Stimulated activated CD4-positive, alpha-beta T cell treated with anti-CD3 and anti-CD28 coated beads, Interleukin-2, amount 100 ng/mL, for 4 hours (primary cell): ENCODE data around the gene FAM187B.
"Not testable (repeated sequence)": the region's sequence is repeated elsewhere in the genome, so short reads cannot be mapped to it uniquely, and the experiment has no call there.

Experiments
- DNase-seq: peaks from one replicate; pipeline ENCODE4 v3.0.0-alpha.2; 2020; ENCODE audit warnings: low read depth

The FAM187B gene

GRCh38 chr19:35236638-35237400 is 8.3 kb upstream of the FAM187B start:
- no peak for DNase-seq

- DNase-seq = no peak
These were observed 4.4 kb upstream of the FAM187B start for GRCh38 chr19:35232912-35233311.

GRCh38 chr19:35231956-35232645 is 3.6 kb upstream of the FAM187B start:
- no peak for DNase-seq

- no peak for DNase-seq
These were observed 1.1 kb upstream of the FAM187B start for GRCh38 chr19:35229601-35230000.

GRCh38 chr19:35226748-35227147 is 1.8 kb downstream of the FAM187B start:
- DNase-seq = no peak

- no peak for DNase-seq
These were observed 2.6 kb downstream of the FAM187B start for GRCh38 chr19:35225951-35226350.

GRCh38 chr19:35224681-35225571 is 3.6 kb downstream of the FAM187B start:
- no peak for DNase-seq

GRCh38 chr19:35223862-35224505 is 4.6 kb downstream of the FAM187B start:
- DNase-seq = no peak

- DNase-seq = no peak
These were observed 5.3 kb downstream of the FAM187B start for GRCh38 chr19:35223084-35223790.

GRCh38 chr19:35222373-35223015 is 6.0 kb downstream of the FAM187B start:
- DNase-seq = no peak

GRCh38 chr19:35220973-35221590 is 7.5 kb downstream of the FAM187B start:
- not testable (repeated sequence) for DNase-seq

GRCh38 chr19:35220315-35220921 is 8.1 kb downstream of the FAM187B start:
- DNase-seq = no peak

- no peak for DNase-seq
These were observed 9.5 kb downstream of the FAM187B start for GRCh38 chr19:35219008-35219407.

- no peak for DNase-seq
These were observed 10.9 kb downstream of the FAM187B start for GRCh38 chr19:35217649-35217990.

GRCh38 chr19:35216833-35217648 is 11.5 kb downstream of the FAM187B start:
- no peak for DNase-seq

- DNase-seq = no peak
These were observed 12.3 kb downstream of the FAM187B start for GRCh38 chr19:35216016-35216832.

- no peak for DNase-seq
These were observed 13.6 kb downstream of the FAM187B start for GRCh38 chr19:35214766-35215422.
